HG03039 (cell line): ENCODE measurements around the gene DENND1A.
A peak's percentile ranks its signal among the peaks of the same experiment; 100 is the strongest.
"Not testable (repeated sequence)": the region's sequence is repeated elsewhere in the genome, so short reads cannot be mapped to it uniquely, and the experiment has no call there.

Source experiments
- ATAC-seq: cut with Tn5 transposase; IDR thresholded peaks from one replicate; pipeline ENCODE4 v1.9.1; 2021; ENCODE audit warnings: mild to moderate bottlenecking, moderate library complexity; ENCODE audit not compliant: unreplicated experiment

Gene DENND1A

GRCh38 chr9:123952641-123953495 lies 22.9 kb upstream of the DENND1A start:
- ATAC-seq: no peak

- ATAC-seq: no peak
Measured at GRCh38 chr9:123948286-123948685, 18.4 kb upstream of the DENND1A start.

DNA sequence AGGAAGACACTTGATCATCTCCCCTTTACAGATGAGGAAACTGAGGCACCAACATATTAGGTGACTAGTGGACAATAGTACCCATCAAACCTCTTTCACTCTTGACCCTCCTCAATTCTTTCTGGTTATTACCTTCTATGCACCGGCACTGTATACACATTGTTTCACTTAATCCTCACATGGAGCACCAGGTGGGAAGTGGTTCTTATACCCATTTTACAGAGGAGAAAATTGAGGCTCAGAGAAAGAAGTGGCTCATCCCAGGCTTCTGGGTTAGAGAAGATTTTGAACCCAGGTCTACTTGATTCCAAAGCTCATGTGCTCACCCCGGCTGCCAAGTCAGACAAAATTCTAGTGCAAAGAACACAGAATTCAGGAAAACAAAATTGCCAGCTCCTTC lies 17.4 kb upstream of the DENND1A start:
- ATAC-seq: no peak

- no peak for ATAC-seq
Measured at GRCh38 chr9:123946101-123946821, 16.3 kb upstream of the DENND1A start.

DNA sequence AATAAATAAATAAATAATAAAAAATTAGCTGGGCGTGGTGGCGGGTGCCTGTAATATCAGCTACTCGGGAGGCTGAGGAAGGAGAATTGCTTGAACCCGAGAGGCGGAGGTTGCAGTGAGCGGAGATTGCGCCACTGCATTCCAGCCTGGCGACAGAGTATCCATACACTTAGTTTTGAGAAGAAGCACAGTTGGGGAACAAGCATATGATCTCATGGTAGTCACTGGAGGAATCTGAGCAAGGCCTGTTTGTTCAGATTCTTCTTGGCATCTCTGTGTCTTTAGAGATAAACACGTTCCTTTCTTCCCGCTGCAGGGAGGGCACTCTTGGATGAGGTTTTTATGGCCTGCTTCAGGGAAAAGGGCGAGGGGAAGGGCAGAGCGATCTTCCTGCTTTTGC lies 15.6 kb upstream of the DENND1A start:
- ATAC-seq: no peak

- ATAC-seq: not testable (repeated sequence)
Measured at GRCh38 chr9:123944464-123944863, 14.5 kb upstream of the DENND1A start.

DNA sequence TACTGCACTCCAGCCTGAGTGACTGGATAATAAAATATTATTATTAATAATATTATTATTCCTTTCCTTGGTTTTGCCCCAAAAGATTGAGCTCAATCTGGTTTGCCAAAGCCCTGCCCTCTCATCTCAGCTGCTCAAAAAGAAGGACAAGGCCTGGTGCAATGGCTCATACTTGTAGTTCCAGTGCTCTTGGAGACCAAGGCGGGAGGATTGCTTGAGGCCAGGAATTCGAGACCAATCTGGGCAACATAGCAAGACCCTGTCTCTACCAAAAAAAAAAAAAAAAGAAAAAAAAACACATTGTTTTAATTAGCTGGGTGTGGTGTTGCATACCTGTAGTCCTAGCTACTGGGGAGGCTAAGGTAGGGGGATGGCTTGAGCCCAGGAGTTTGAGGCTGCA lies 13.7 kb upstream of the DENND1A start:
- ATAC-seq: no peak

GRCh38 chr9:123942542-123942941 lies 12.6 kb upstream of the DENND1A start:
- ATAC-seq: no peak

DNA sequence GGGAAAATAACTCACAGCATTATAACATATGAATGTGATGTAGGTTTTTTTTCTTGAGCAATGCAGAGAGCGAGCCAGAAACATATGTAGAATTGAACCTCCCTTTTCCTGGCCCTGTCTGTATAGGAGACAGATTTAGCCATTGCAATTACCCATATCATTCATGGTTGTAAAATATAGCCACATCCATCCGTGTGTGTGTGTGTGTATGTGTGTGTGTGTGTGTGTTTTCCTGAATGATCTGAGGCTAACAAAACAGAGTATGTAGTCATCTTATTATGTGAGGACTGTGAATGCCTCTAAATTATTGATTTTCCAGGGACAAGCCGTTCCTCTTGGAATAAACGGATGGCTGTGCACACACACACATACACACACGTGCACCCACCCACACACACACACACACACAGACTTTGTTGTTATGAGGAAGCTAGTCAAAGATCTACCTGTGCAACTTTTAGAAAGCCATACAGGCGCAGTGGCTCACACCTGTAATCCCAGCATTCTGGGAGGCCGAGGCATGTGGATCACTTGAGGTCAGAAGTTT lies 11.7 kb upstream of the DENND1A start:
- no peak for ATAC-seq

DNA sequence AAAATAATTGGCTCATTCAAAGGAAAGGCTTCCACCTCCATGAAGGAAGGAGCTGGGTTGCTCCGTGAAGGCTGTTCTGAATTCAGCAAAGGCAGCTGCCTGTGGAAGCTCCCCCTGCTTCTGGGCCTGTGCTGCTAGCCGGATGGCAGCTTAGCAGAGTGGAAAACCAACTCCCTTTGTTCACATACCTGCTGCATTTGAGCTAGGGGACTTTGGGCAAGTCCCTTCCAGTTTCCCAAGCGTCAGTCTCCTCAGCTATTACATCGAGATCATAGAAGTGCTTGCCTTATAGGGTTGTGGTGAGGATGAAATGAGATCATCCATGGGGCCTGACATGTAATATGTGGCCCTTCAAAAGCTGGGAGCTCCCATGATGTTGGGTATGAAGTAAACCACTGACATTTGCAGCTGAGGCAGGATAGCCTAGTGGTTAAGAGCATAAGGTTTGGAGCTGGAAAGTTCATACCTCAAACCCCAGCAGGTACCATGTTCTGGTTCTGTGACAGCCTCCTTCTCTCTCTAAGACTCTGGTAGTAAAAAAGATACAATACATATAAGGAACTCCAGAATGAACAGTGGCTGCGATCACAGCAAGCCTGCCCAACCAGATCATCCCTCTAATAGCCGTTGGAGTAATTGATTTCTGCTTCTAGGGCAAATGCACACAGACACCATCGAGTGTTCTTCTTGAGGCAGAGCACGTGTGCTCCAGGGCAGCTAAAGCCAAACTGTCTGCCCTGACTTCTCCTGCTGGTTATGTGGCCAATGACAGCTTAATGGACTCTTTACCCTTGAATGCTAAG lies 11.0 kb upstream of the DENND1A start:
- no peak for ATAC-seq

DNA sequence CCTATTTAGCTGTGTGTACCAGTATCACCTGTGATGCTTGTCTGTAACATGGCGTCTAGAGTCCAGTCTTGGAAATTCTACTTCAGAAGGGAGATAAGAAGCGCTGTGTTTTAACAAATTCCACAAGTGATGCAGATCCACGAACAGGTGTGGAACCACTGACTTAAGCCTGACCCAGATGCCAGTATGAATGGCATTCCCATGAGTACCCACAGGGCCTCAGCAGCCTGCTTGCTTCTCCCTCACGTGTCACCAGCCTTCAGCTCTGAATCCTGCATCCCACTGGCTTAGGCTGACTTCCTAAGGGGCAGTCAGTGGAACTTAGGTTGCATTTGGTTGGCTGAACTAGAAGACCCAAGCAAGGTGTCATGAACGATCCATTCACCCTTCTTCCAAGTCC lies 8.5 kb upstream of the DENND1A start:
- no peak for ATAC-seq

- not testable (repeated sequence) for ATAC-seq
Measured at GRCh38 chr9:123936575-123936974, 6.6 kb upstream of the DENND1A start.

DNA sequence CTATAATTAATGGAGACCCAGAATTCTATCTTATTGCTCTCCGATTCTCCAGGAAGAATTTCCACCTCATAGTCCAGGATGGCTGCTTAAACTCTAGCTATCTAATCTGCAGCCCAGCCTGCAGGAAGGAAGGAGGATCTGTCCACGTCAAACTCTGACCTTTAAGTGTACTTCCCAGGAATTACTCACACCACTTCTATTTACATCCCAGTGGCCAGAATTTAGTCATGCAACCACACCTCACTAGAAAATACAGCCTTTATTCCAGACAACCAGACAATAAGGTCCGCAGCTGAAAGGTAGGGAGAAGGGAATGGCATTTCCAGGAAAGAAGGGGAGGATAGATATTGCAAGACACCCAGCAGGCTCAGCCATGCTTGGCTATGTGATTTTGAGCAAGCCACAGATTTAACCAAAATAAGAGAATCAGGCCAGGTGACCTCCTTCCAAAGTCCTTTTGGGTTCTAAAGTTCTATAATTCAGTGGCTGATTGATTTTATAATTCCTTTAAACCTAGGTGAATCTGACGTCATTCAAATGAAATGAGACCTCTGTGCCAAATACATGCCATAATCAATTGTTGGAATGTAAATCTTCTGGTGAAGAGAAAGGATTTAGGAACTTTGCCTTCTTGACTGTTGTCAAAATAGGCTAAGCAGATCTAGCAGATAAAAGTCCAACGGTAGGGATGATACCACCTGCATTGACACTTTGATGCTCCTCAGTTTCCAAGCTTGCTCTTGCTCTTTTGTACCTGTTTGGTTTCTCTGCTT lies 3.7 kb upstream of the DENND1A start:
- no peak for ATAC-seq

DNA sequence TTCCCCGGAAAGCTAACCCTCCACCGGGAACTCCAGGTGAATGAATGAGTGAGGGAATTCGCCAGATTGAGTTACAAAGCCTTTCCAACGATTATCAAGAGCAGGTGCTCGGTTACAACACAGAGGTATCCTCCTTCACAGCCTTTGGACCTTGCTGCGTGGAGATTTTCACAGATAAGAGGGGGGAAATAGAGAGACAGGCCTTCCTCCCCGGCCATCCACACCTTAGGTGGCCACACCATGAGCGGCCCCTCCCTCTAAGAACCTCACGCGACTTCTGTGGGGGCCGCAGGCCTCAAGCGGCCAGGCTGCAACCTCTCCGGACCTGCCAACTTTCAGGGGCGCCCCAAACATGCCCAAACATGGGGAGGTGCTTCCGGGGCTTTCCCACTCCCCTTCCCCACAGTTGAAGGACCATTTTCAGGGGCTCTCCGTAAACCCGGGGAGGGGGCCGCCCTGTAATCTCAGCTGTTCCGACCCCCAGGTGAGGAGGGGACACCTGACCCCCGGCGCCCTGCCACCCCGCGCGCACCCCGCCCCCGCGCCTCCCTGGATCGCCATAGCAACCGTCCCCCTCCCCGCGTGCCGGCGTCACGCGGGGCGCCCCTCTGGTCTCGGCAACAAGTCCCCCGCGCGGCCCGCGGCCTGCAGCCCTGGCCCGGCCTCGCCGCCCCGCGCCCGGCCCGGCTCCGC lies 603 bp downstream of the DENND1A start:
- peak; percentile 28 for ATAC-seq

DNA sequence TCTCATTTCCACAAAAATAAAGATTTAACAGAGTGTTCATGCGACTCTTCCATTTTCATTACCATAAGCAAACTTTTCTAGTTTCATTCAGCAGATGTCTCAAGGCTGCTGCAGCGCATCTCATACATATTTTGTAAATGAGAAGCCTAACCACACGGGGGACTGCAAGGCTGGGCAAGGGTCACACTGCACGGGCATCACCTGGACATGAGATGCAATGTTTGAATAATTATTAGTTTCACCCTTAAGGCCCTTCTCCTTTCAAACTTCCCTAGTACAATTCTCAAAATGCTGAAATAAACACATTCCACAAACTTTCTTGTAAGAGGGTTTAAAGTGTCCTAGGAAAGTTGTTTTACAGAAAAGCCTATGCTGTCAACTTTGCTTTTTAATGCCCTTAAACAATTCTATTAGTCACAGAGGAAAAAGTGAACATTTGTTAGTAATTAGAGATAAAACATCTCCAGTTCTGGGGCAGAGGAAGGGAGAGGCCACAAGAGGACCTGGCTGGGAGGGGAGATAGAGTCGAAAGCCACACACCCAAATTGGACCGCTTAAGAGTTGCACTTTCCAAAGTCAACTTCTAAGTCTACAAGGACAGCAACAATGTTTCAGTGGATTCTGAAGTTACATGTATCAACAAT lies 1.3 kb downstream of the DENND1A start:
- no peak for ATAC-seq

DNA sequence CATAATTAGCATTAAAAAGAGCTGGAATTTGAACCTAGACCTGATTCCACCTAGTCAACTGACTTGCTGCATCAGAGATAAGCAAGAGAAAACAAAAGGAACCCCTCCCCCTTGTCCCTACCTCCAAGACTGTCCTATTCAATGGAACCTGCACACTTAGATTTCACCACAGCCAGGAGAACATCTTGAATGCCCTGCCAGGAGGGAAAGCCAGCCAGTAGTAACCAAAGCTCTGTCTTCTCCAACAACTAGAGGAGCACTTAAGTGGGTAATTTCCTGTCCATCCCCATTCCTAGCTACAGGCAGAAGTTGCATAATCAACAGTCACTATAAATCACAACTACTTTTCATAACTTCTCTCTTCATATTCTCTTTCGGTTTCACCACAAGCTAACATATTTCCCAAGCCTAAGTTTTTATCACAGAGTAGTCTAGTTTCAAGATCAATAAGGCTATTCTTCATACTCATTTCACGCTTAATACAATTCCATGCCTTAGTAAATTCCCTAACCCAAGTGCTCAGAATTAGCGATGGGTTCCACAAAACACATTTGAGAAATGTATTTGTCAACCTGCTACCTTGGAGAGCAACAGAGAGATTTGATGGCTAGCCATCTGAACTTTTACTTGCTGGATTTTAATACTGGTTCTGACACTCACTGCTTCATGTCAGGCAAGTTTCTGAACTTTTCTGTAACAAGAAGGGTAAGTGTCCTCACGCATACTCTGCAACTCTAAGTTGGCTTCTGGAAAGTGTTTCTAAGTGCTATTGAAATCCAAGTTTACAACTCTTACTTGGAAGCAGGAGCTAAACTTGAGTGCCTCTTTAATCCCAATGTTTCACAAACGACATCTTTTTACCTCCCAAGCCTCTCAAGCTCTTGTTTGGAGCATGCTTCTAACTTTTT lies 2.0 kb downstream of the DENND1A start:
- no peak for ATAC-seq

DNA sequence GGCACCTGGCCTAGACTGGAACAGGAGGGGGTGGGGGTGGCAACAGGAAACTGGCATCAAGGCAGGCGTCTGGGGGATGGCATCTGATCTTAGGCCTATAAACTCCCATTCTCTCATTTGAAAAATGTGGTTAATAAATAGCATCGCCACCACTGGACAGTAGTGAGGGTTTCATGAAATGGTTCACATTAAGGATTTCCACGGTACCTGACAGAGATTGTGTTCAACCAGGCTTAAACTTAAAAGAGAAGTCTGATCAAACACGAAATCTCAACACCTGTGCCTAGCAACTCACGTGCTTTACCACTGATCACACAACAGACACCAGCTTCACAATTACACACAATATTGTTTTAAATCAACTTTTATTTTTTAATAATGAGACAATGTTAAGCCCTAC lies 3.0 kb downstream of the DENND1A start:
- no peak for ATAC-seq

- no peak for ATAC-seq
Measured at GRCh38 chr9:123925819-123926218, 4.1 kb downstream of the DENND1A start.
